Measurements from ENCODE around the gene PTPN12. TPM values are rescaled to one million over a fixed set of nuclear protein-coding genes. Genes with fewer than 3 reads are reported as not detected.

The PTPN12 gene
- total RNA-seq, 4 donors from 2014 or later, result 46.8 to 103 (median 70.6) TPM

DNA sequence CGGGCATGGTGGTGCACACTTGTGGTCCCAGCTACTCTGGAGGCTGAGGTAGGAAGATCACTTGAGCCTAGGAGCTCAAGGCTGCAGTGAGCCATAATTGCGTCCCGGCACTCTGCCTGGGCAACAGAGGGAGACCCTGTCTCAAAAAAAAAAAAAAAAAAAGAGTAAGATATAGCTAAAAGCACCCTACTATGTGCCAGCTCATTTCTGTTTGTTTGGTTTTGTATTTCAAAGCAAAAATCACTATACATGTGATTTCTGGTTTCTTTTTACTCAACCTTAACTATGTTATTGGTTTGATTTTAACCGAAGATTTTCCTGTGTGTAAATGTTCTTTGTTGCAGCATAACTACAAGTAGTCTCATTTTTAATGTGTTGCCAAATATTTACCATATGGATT, 92.7 kb downstream of the PTPN12 start:
- no peaks in the 10 kb centered on the region for H3K27me3 ChIP-seq
- H3K4me1 ChIP-seq, result no peaks in the 10 kb centered on the region
- WGBS, 2 donors (ENCODE audit: low coverage in 1 of 2), result 73 to 92% methylated on average over 1 to 4 of the region's 4 CpGs
- no peak for DNase-seq
- no peak overlapping the region for H3K27ac ChIP-seq
- no peak for TF ChIP-seq EP300 (IDR thresholded peaks at IDR 0.05; ENCODE audit: low read depth)
- TF ChIP-seq POLR2AphosphoS5 (IDR thresholded peaks at IDR 0.05), result no peak
- TF ChIP-seq CTCF (IDR thresholded peaks at IDR 0.05), result no peak
- peaks cover 0 to 22% (median 11%) of the 10 kb centered on the region in 4 donors for H3K36me3 ChIP-seq
- intact Hi-C loops (cut with DNase I; ENCODE audit: low total_unique reads), result no loop called here
- no peak overlapping the region for H3K4me3 ChIP-seq
- no peaks in the 10 kb centered on the region for H3K9me3 ChIP-seq
- in situ Hi-C loops (cut with MboI; ENCODE audit: low pct_ligation_motif_present in 1 of 4, low pct_unique_long_range_greater_than_20kb in 1 of 4, low sequenced_read_pairs in 3 of 4), result no loop called here

DNA sequence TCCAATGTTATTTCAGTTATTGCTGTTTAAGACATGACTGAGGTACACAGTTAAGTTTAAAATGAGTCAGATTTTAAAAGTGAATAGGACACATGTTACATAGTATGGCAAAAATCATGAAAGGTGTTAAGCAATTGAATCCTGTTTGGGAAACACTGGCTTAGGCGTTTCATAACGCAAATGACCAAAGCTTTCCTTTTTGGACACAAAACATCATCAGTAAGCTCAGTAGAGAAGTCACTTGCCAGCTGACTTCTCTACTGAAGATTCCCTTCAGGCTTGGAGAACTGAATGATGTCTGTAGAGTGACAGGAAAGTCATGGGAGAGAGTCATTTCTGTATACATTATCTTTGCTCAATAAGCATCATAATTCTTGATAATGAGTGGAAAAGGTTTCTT, 94.7 kb downstream of the PTPN12 start:
- Histone ChIP-seq H3K4me1 (no peaks in the 10 kb centered on the region), H3K27ac (no peak overlapping the region), H3K9me3 (no peaks in the 10 kb centered on the region), H3K27me3 (no peaks in the 10 kb centered on the region), H3K36me3 (peaks cover 0 to 40% (median 17%) of the 10 kb centered on the region in 4 donors), H3K4me3 (no peak overlapping the region)
- intact Hi-C loops (cut with DNase I; ENCODE audit: low total_unique reads) (no loop called here), in situ Hi-C loops (cut with MboI; ENCODE audit: low pct_ligation_motif_present in 1 of 4, low pct_unique_long_range_greater_than_20kb in 1 of 4, low sequenced_read_pairs in 3 of 4) (no loop called here)
- DNase-seq, result no peak
- TF ChIP-seq EP300 (IDR thresholded peaks at IDR 0.05; ENCODE audit: low read depth), result no peak
- TF ChIP-seq POLR2AphosphoS5 (IDR thresholded peaks at IDR 0.05), result no peak
- no peak for TF ChIP-seq POLR2A (IDR thresholded peaks at IDR 0.05)
- TF ChIP-seq CTCF (IDR thresholded peaks at IDR 0.05), result no peak
- 75 to 79% methylated on average over 2 of the region's 2 CpGs for WGBS, 2 donors (ENCODE audit: low coverage in 1 of 2)

DNA sequence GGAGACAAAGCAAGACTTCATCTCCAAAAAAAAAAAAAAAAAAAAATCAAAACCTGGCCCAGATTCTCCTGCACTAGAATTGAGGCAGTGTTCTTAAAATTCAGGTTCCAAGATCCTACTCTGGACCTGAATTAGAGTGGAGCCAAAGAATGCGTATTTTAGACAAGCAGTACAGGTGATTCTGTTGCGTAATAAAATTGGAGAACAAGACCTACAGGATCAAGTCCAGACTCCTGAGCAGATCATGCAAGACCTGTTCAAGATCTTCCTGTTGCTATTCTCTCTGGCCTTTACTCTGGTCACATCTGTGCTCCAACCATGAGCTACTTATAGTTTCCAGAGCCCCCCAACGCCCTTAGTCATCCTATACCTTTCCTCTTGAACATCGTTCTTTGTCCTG, 107.7 kb downstream of the PTPN12 start:
- WGBS, 2 donors (ENCODE audit: low coverage in 1 of 2), result 90 to 94% methylated on average over 4 of the region's 4 CpGs
- peaks cover 0 to 12% (median 2%) of the 10 kb centered on the region in 4 donors for H3K36me3 ChIP-seq

GRCh38 chr7:77648742-77649338, 111.7 kb downstream of the PTPN12 start:
- peaks cover 0 to 12% (median 2%) of the 10 kb centered on the region in 4 donors for H3K36me3 ChIP-seq
- intact Hi-C loops (cut with DNase I; ENCODE audit: low total_unique reads), result no loop called here
- no peak for DNase-seq
- H3K4me3 ChIP-seq, result no peak overlapping the region
- H3K27ac ChIP-seq, result no peak overlapping the region
- peaks cover 0 to 21% (median 9%) of the 10 kb centered on the region in 4 donors for H3K4me1 ChIP-seq
- WGBS, 2 donors (ENCODE audit: low coverage in 1 of 2), result 96 to 97% methylated on average over 6 of the region's 6 CpGs
- TF ChIP-seq EP300 (IDR thresholded peaks at IDR 0.05; ENCODE audit: low read depth) (no peak), POLR2AphosphoS5 (IDR thresholded peaks at IDR 0.05) (no peak), POLR2A (IDR thresholded peaks at IDR 0.05) (no peak), CTCF (IDR thresholded peaks at IDR 0.05) (no peak)
- in situ Hi-C loops (cut with MboI; ENCODE audit: low pct_ligation_motif_present in 1 of 4, low pct_unique_long_range_greater_than_20kb in 1 of 4, low sequenced_read_pairs in 3 of 4), result no loop called here
- no peaks in the 10 kb centered on the region for H3K9me3 ChIP-seq
- H3K27me3 ChIP-seq, result no peaks in the 10 kb centered on the region

More for the DNA sequence above, 107.7 kb downstream of the PTPN12 start:
- intact Hi-C loops (cut with DNase I; ENCODE audit: low total_unique reads) (no loop called here), in situ Hi-C loops (cut with MboI; ENCODE audit: low pct_ligation_motif_present in 1 of 4, low pct_unique_long_range_greater_than_20kb in 1 of 4, low sequenced_read_pairs in 3 of 4) (no loop called here)
- Histone ChIP-seq H3K9me3 (no peaks in the 10 kb centered on the region), H3K27me3 (no peaks in the 10 kb centered on the region), H3K27ac (no peak overlapping the region), H3K4me3 (no peak overlapping the region), H3K4me1 (no peaks in the 10 kb centered on the region)
- TF ChIP-seq CTCF (IDR thresholded peaks at IDR 0.05) (no peak), EP300 (IDR thresholded peaks at IDR 0.05; ENCODE audit: low read depth) (no peak), POLR2AphosphoS5 (IDR thresholded peaks at IDR 0.05) (no peak), POLR2A (IDR thresholded peaks at IDR 0.05) (no peak)
- no peak for DNase-seq
